Iris pigment epithelial cell (primary cell): Measurements from ENCODE around the gene GALNT2.

ENCODE experiments used
- DNase-seq: peaks from one replicate; pipeline ENCODE4 v3.0.0-alpha.2; 2011; ENCODE audit warnings: low read depth

Gene GALNT2

GRCh38 chr1:230321341-230321740, 254.3 kb downstream of the GALNT2 start:
- no peak for DNase-seq

GRCh38 chr1:230321741-230322420, 254.8 kb downstream of the GALNT2 start:
- no peak for DNase-seq

- no peak for DNase-seq
Measured at GRCh38 chr1:230322421-230322756, 255.4 kb downstream of the GALNT2 start.

- no peak for DNase-seq
Measured at GRCh38 chr1:230322967-230323547, 256.0 kb downstream of the GALNT2 start.

GRCh38 chr1:230323686-230324085, 256.6 kb downstream of the GALNT2 start:
- DNase-seq = no peak

- DNase-seq = peak; percentile 22
Measured at GRCh38 chr1:230326971-230327891, 260.2 kb downstream of the GALNT2 start.

DNA sequence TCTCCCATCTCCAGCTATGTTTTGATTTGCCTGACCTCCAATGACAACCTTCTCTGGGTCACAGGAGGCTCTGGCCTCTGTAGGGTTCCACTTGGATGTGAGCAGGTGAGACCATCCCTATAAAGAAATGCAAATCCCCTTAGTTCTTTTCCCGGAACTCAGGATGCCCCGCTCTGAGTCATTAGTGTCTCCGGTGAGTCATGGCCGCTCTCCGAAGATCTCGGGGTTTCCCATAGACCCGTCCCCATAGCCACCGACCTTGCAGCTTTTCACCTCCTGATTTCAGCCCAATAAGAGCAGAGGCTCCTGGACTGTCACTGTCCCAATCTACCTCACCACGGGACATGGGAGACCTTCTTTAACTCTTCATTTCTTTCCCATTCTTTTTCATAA, 260.9 kb downstream of the GALNT2 start:
- peak; percentile 40 for DNase-seq

DNA sequence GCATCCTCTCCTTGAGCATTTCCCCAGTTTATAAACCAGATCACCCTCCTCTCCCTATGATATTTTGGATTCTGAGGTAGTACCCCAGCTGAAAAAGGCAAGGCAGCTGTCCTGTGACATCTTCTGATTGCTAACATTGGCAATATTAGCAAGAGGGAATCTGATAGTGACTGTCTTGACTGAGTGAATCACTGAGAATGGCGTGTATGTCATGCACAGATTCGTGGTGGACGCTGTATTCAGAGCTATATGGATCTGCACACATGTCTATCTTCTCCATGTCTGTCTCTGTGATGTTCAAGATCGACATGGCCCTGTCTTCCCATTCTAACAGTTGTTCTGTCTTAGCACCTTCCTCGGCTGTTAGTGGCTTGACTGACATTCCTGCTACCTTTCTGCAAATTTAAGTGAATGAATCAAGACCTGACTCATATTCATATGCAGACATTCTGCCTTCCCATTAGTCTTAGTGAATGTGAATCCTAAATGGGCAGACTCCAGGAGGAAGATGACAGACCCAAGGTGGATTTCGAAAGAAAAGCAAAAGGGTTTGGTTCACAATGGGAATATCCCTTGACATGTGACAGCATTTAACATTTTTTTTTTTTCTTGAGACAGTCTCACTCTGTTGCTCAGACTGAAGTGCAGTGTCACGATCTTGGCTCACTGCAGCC, 261.4 kb downstream of the GALNT2 start:
- no peak for DNase-seq

DNA sequence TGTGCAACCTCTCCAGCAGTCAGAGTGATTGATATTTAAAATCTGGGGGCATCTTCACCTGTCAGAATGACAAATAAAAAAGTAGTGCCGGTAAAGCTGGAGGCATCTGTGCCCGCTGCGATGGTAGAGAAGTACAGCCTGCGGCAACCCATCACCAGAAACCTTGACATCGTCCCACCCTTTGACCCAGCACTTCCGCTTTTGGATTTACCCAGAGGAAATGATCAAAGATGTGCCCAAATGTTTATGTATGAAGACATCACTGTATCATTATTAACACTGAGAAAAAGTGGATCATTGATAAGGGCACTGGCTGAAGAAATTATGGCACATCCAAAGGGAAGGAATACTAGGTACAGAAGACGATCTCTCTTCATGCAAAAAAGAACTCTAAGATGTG, 263.1 kb downstream of the GALNT2 start:
- no peak for DNase-seq
